HG03060 (cell line): ENCODE data around the gene NNMT.

Experiments
- ATAC-seq: cut with Tn5 transposase; IDR thresholded peaks from one replicate; pipeline ENCODE4 v1.9.1; 2021; ENCODE audit warnings: low read depth, moderate number of reproducible peaks; ENCODE audit not compliant: unreplicated experiment

NNMT gene

GRCh38 chr11:114295676-114296604 lies at the start of gene NNMT:
Gene NNMT (plus strand): TSS chr11:114296399. CDS start chr11:114296557, 158 bp downstream.
- no peak for ATAC-seq

GRCh38 chr11:114247070-114247789 lies 49.0 kb upstream of the NNMT start:
- ATAC-seq: no peak

GRCh38 chr11:114250180-114250579 lies 46.0 kb upstream of the NNMT start:
- ATAC-seq: no peak

- ATAC-seq: no peak
Observed at GRCh38 chr11:114250993-114251814, 45.0 kb upstream of the NNMT start.

- ATAC-seq: no peak
Observed at GRCh38 chr11:114251815-114252337, 44.3 kb upstream of the NNMT start.

- ATAC-seq: no peak
Observed at GRCh38 chr11:114252767-114253166, 43.4 kb upstream of the NNMT start.

- no peak for ATAC-seq
Observed at GRCh38 chr11:114253771-114254170, 42.4 kb upstream of the NNMT start.

- ATAC-seq: no peak
Observed at GRCh38 chr11:114254571-114255146, 41.5 kb upstream of the NNMT start.

- ATAC-seq: no peak
Observed at GRCh38 chr11:114255289-114255688, 40.9 kb upstream of the NNMT start.

- no peak for ATAC-seq
Observed at GRCh38 chr11:114256176-114256966, 39.8 kb upstream of the NNMT start.

GRCh38 chr11:114256967-114257286 lies 39.3 kb upstream of the NNMT start:
- no peak for ATAC-seq

GRCh38 chr11:114257621-114258558 lies 38.3 kb upstream of the NNMT start:
- ATAC-seq: no peak

- ATAC-seq: no peak
Observed at GRCh38 chr11:114258696-114259095, 37.5 kb upstream of the NNMT start.

GRCh38 chr11:114259124-114259526 lies 37.1 kb upstream of the NNMT start:
- no peak for ATAC-seq

GRCh38 chr11:114259551-114259983 lies 36.6 kb upstream of the NNMT start:
- ATAC-seq: no peak

- ATAC-seq: no peak
Observed at GRCh38 chr11:114260077-114260476, 36.1 kb upstream of the NNMT start.

- ATAC-seq: no peak
Observed at GRCh38 chr11:114260483-114260882, 35.7 kb upstream of the NNMT start.

- no peak for ATAC-seq
Observed at GRCh38 chr11:114261791-114262190, 34.4 kb upstream of the NNMT start.
